K562 (cell line): ENCODE measurements around the gene UBE2R2. TPM values are rescaled to one million over a fixed set of nuclear protein-coding genes. Genes with fewer than 3 reads are reported as not detected.

Source experiments
- CBFA2T2 ChIP-seq: fragments of 450-650 bp; conservative IDR thresholded peaks from 2 replicates; pipeline ENCODE4 v1.6.1; 2017; ENCODE audit warnings: mild to moderate bottlenecking
- CTCF ChIP-seq, 3 experiments: IDR thresholded peaks in 2 of 3; conservative IDR thresholded peaks in 1 of 3; 2 replicates each; pipeline ENCODE4 v1.5.1; 2011 to 2012; ENCODE audit warnings: low read length in 3 of 3, mild to moderate bottlenecking in 3 of 3, control low read depth in 2 of 3, improper control_type of control experiment in 1 of 3, inconsistent platforms in 1 of 3, low read depth in 1 of 3, mixed read lengths in 1 of 3, moderate library complexity in 1 of 3; ENCODE audit not compliant: insufficient read depth in 2 of 3
- CTCFL ChIP-seq: IDR thresholded peaks from 2 replicates; pipeline ENCODE4 v1.6.1; 2011; ENCODE audit warnings: borderline replicate concordance, low read depth, mild to moderate bottlenecking, moderate library complexity, low read length; ENCODE audit not compliant: insufficient read depth, poor library complexity, severe bottlenecking
- MAFF ChIP-seq: IDR thresholded peaks from 2 replicates; pipeline ENCODE4 v1.6.1; 2012; ENCODE audit warnings: low read length, improper control_type of control experiment
- MAFG ChIP-seq: fragments of 450-650 bp; conservative IDR thresholded peaks from 2 replicates; pipeline ENCODE4 v1.6.1; 2016; ENCODE audit warnings: missing genetic modification characterization, missing compliant biosample characterization
- PRMT5 ChIP-seq: sonication (generic); formaldehyde crosslinking; IDR thresholded peaks from 2 replicates; pipeline ENCODE4 v1.5.0; 2020; ENCODE audit warnings: missing genetic modification reagents
- REST ChIP-seq, 2 experiments: fragments of 450-650 bp; formaldehyde crosslinking in 1 of 2; IDR thresholded peaks; 2 replicates each; pipeline versions ENCODE4 v1.4.0 to v1.6.1; 2014 to 2020; ENCODE audit warnings: mild to moderate bottlenecking in 2 of 2, borderline replicate concordance in 1 of 2, low read depth in 1 of 2
- SMC3 ChIP-seq: conservative IDR thresholded peaks from 2 replicates; pipeline ENCODE4 v1.6.1; 2011; ENCODE audit warnings: low read depth, low read length, improper control_type of control experiment; ENCODE audit not compliant: insufficient read depth
- TAF15 ChIP-seq: fragments of 200-400 bp; formaldehyde crosslinking; IDR thresholded peaks from 2 replicates; pipeline ENCODE4 v1.6.1; 2017; ENCODE audit warnings: mild to moderate bottlenecking, low read depth, low read length, moderate library complexity
- ZNF175 ChIP-seq: fragments of 200-800 bp; sonication (Bioruptor generic); IDR thresholded peaks from 2 replicates; pipeline ENCODE4 v1.6.1; 2016; ENCODE audit warnings: low read depth, mild to moderate bottlenecking, missing genetic modification characterization, missing compliant biosample characterization
- ZNF316 ChIP-seq: fragments of 450-650 bp; IDR thresholded peaks from 2 replicates; pipeline ENCODE4 v1.6.1; 2016
- ZNF398 ChIP-seq: fragments of 250-450 bp; sonication (Bioruptor Pico); IDR thresholded peaks from 2 replicates; pipeline ENCODE4 v1.8.0; 2021; ENCODE audit warnings: moderate library complexity, mild to moderate bottlenecking, inconsistent platforms
- ZNF766 ChIP-seq: fragments of 200-800 bp; sonication (Bioruptor generic); conservative IDR thresholded peaks from 2 replicates; pipeline ENCODE4 v1.6.1; 2016; ENCODE audit warnings: missing genetic modification characterization, missing compliant biosample characterization
- ZNF79 ChIP-seq: fragments of 250-450 bp; sonication (Bioruptor Pico); IDR thresholded peaks from 2 replicates; pipeline ENCODE4 v1.4.0; 2020; ENCODE audit warnings: low read depth, mild to moderate bottlenecking, moderate library complexity
- polyA plus RNA-seq, 8 experiments: library from polyadenylated mRNA; depleted of rRNA in 4 of 8; stranded (reverse) in 5 of 8; unstranded in 3 of 8; fragments of >200 nt; fragmentation: Nextera tagmentation in 2 of 8; fragmentation: Illumina TruSeq in 1 of 8; extraction: Ambion mirVana in 2 of 8; extraction: Trizol in 1 of 8; gene quantifications; 2 replicates each; pipeline versions ENCODE4 v1.2.1 to v1.2.3, GENCODE V29; 2011 to 2014; ENCODE audit warnings: inconsistent platforms in 1 of 8, missing spikeins in 1 of 8
- total RNA-seq, 7 experiments: library from RNA; depleted of rRNA in 6 of 7; stranded (reverse); fragments of >200 nt in 6 of 7; fragmentation: Illumina TruSeq in 2 of 7; extraction: Trizol in 2 of 7; gene quantifications; 2 replicates each; pipeline versions ENCODE4 v1.2.1 to v1.2.3, GENCODE V29; 2011 to 2021; ENCODE audit warnings: low replicate concordance in 1 of 7

UBE2R2 gene
- total and polyA plus RNA-seq, 9 of the 15 experiments (the other 6 are each of a cell fraction or from before 2014, with no cell fraction given): 7.8 to 26.2 (median 11.8) TPM

- TF ChIP-seq ZNF766 (CRISPR knock-in tag): no peak
- TF ChIP-seq SMC3: 0 out of 2 replicates have a peak, but pooled peaks have one; percentile 7
- peak; percentile 88 for TF ChIP-seq CTCFL
- no peak for TF ChIP-seq ZNF175 (CRISPR knock-in tag)
- no peak for TF ChIP-seq TAF15
- no peak for TF ChIP-seq PRMT5 (CRISPR knock-in tag)
- peak; percentile 53; the same call in 1 of the 2 replicates for TF ChIP-seq MAFF
- peak; percentile 80 for TF ChIP-seq ZNF316
- TF ChIP-seq ZNF79 (CRISPR knock-in tag): no peak
- peak; percentile 36 to 55 (median 51); a peak in 5 of 6 replicates for TF ChIP-seq CTCF (IDR thresholded peaks at IDR 0.05 in 2 of 3, conservative IDR thresholded peaks at IDR 0.05 in 1 of 3; ENCODE audit: insufficient read depth in 2 of 3, low read depth in 1 of 3, low read length in 3 of 3)
- TF ChIP-seq REST (IDR thresholded peaks at IDR 0.05; ENCODE audit: borderline replicate concordance): peak; percentile 29; the same call in 1 of the 2 replicates
- no peak for TF ChIP-seq REST (CRISPR knock-in tag; IDR thresholded peaks at IDR 0.05; ENCODE audit: low read depth)
- TF ChIP-seq CBFA2T2: no peak
- no peak for TF ChIP-seq ZNF398 (CRISPR knock-in tag)
- TF ChIP-seq MAFG (tag): peak; percentile 75
Observed at GRCh38 chr9:33785914-33786313, 31.0 kb upstream of the UBE2R2 start (continued).
